ENCODE measurements around the gene UNK.
"Not testable (repeated sequence)": the region's sequence is repeated elsewhere in the genome, so short reads cannot be mapped to it uniquely, and the experiment has no call there.

UNK gene

DNA sequence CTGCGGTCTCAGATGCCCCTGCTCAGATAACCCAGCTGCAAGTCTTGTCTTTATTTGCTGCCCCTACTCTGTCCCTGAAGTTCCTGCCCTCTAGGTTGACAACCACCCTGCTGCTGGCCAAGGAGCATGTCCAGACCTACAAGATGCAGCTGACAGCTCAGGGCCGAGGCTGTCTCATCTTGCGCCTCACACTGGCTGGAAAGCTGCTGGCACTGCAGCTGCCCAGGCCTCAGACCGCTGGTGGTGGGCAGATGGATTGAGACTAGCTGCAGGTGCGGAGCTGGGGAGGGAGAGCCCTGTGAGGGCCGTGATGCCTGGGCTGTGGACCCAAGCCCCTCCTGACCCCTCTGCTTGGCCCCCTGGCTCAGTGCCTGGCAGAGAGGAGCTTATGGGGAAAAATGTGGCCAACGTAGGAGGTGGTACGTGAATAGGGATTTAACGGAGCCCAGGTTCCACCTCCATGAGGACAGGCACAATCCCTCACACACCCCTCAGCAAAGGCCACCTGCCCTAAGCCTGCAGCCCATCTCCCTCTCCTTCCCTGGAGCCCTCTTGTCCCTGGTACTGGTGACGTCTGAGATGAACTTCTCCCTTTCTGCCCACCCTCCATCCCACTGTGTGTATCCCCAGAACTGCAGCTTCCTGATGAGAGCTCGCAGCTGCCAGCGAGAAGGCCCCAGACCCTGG, 11.3 kb upstream of the UNK start:
- no peak for DNase-seq (ENCODE audit: low read depth in 2 of 2, low spot score in 1 of 2)

DNA sequence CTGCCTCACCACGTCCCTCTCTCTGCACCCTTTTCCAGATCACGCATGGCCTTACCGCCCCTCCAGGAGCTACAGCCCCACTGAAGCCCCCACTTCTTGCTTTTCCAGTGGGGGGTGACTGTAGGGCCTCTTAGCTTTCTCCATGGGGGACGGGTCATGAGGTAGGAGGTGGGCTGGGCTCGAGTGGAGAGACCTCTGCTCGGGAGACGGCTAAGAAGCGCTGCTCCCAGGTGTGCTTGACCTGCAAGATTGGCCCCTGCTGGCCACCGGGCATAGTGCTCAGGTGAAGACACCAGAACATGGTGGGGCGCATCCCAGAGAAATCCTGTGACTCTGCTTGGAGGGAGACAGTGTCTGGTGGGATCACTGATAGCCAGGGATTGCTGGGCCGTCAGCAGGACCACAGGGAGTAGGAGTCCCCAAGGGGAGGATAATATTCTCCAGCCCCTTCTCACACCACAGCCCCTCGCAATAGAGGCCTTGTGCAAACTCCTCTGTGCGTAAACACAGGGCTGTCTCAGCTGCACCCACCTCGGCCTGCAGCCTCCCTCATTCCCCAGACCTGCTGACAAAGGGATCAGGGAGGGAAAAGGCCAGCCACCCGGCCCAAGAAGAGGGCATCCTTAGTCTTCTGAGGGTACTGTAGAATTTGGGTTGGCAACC, 10.7 kb upstream of the UNK start:
- no peak for DNase-seq (ENCODE audit: low read depth in 2 of 2, low spot score in 1 of 2)

DNA sequence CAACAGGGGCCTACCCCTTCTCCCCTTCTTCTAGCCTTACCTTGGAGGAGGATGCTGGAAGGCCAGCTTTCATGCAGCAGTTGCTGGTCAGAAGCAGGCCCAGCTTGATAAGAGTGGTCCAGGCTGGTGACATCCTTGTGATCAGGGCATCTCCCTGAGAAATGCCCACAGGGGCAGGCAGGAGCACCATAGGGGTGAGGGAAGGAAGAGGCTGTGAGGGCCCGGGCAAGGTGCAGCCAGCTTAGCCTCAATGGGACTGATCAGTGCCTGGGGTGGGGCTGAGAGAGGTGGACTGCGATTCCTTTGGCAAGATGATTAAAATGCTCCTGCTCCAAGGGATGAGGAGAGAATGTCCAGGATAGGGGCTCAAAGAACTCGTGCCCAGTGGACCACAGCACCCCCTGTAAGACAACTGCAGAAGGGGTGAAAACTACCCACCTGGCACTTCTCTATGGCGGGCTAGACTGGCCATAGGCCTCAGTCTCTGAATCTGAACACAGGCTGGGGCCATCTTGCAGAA, 10.1 kb upstream of the UNK start:
- no peak for DNase-seq (ENCODE audit: low read depth in 2 of 2, low spot score in 1 of 2)

DNA sequence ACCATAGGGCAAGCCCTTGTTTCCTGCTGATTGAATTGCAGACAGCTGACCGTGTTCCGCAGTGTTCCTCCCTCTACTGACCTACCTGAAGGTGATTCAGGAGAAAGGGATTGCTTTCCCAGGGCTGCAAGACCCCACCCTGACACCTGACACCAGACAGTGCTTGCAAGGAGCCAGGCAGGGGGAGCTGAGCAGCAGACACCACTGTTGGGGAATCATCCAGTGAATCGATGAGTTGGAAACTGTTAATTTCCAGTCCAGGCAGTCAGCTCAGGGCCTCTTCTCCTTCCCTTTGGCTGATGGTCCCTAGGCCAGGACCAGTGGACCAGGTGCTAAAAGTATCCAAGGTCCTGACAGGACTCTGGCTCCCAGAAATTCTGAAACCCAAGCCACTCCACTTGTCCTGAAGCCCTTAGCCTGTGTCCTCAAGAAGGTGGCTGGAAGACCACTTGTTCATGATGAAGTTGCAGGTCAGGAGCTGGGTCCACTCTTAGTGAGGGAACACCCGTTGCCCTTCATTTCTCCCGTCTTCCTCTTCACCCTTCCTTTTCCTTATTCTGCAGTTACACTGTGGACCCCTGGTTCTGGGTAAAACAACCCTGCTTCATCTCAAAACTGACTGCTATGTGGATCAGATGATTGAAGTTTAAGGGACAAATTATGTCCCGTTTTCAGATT, 9.5 kb upstream of the UNK start:
- DNase-seq (ENCODE audit: low read depth in 2 of 2, low spot score in 1 of 2) = no peak

DNA sequence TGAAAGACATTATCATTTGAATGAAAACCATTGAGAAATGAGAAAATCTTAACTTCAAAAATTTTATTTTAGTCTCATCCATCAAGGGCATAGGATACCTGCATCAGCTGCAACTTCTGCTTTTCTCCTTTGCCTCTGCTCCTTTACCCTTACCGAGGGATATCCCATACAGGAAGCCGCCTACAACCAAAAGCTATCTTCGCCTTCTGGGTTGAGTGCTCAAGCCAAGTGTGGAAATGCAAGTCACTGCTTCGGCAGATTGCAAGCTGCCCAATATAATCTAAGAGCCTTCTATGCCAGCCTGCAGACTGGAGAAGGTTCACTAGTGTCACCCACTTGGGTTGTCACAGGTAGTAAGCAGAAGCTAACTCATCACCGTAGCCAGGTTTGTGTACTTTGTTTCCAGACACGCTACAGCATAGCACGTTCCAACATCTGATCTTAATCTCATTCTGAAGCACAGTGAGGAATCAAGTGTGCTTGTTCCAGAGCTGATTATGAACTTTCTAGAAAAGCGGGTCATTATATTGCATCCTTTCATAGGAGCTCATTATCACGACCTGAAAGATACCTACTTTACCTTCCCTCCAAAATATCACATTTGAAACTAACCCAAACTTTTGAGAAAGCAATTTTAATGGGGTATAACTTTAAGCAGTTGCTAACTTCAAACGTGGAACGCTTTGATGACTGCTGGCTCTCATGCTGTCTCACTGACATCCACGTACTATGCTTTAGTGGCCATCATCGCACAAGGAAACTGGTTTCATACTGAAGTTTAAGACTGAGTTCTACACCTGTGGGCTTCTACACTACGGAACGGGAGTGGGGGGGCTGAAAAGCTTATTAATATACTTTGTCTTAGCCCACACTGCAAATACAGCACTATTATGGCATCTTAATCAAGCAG, 8.0 kb upstream of the UNK start:
- no peak for DNase-seq (ENCODE audit: low read depth in 2 of 2, low spot score in 1 of 2)

DNA sequence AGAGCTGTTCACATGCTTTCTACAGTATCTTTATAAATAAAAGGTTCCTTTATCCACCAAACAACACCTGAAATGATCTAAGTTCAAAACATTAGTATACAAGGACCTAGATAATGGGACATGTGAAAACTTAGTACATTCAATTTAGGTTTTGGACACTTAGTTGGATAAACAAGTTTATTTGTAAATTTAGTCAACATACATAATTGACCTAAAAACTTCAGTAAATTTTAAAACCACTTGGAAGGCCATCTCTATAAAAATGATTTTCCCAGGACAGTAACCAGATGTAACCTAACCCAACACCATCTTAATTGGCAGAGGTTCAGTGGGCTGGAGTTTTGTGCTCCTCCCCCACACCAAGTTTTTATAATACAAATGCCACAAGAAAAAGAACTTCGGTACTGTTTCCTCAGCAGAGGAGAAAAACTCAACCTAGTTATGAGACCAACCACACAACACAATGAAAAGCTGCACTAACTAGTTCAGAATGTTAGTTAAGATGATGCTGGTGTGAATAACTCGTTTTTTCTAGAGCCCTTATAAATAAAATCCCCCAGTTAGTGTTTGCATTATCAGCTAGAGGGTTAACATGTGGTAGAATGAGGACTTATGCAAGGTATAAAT, 7.2 kb upstream of the UNK start:
- DNase-seq (ENCODE audit: low read depth in 2 of 2, low spot score in 1 of 2) = no peak

DNA sequence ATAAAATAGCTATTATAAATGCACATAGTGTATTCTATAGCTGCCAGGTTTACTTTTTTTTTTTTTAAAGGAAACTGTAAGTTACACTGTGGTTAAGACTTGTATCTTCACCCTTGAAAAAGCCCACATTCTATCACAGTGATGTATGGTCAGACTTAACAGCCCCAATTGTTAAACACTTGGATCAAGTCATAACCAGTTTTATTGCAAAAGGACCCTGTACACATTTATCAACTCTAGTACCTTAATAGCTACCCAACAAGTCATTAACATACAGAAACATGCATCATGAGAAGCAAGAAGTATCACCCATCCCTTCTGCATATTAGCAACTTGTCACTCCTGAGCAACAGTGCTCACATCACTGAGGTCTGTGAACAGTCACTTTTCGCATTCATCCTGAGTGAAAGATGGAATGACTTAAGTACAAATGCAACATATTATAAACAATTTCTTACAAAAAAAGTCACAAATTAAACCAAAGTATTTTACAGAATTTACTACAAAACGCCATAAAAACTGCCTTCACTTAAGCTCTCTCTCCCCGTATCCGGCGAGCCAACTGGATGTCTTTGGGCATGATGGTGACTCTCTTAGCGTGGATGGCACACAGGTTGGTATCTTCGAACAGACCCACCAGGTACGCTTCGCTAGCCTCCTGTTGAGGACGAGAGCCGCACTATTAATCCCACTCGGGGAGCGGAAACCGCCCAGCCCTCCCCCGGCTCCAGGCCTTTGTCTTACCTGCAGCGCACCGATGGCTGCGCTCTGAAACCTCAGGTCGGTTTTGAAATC, 6.3 kb upstream of the UNK start:
- not testable (repeated sequence) for DNase-seq (ENCODE audit: low read depth in 2 of 2, low spot score in 1 of 2)

DNA sequence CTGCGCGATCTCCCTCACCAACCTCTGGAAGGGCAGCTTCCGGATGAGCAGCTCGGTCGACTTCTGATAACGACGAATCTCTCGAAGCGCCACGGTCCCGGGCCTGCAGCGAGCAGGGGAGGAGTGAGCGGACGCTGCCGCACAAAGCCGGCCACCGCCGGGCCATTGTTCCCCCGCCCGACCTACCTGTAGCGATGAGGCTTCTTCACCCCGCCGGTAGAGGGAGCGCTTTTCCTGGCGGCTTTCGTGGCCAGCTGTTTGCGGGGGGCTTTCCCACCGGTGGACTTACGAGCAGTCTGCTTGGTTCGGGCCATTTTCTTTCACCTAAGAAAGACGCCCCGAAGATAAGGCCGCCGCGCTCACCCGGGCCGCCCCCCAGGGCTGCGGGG, 5.8 kb upstream of the UNK start:
- peak in 1 of 2 donors; percentile 45 for DNase-seq (ENCODE audit: low read depth in 2 of 2, low spot score in 1 of 2)

GRCh38 chr17:75779250-75779986, 5.2 kb upstream of the UNK start:
- peak; percentile 81 to 90 for DNase-seq (ENCODE audit: low read depth in 2 of 2, low spot score in 1 of 2)

DNA sequence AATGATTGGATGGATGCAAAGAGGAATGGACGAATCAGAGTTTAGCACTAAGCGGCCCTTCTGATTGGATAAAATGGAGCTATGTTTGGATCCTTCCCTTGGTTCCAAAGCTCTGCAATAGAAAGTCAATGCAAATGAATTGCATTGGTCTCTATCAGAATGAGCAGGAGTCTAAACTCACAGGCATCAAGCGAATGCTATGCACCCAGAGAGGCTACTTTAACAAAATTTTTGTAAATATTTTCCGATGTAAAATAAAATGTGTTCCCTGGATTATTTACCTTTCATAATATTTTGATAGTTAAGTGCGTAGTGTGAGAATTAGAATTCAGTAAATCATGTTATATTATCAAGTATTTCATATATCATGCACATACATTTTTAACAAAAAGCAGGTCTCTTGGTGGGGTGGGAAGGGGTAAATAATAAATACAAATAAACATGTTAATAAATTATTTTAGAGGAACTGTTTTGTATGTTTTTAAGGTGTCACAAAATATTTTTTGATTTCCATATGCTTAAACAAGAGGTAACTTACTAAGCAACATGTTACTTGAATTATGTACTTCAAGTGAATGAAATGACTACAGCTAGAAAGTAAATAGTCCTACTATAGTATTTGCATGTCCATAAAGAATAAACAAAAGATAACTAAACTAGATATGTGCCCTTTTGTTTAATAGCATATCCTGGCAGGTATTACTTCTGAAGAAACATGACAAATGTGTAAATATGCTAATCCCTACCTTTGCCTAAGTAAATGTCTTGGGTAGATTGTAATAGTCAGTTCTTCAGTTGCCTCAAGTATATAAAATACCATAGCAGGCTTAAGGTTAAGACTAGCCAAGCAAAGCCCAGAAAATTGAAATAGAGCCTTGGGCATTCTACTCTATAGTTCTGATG, 4.4 kb upstream of the UNK start:
- DNase-seq (ENCODE audit: low read depth in 2 of 2, low spot score in 1 of 2) = no peak

DNA sequence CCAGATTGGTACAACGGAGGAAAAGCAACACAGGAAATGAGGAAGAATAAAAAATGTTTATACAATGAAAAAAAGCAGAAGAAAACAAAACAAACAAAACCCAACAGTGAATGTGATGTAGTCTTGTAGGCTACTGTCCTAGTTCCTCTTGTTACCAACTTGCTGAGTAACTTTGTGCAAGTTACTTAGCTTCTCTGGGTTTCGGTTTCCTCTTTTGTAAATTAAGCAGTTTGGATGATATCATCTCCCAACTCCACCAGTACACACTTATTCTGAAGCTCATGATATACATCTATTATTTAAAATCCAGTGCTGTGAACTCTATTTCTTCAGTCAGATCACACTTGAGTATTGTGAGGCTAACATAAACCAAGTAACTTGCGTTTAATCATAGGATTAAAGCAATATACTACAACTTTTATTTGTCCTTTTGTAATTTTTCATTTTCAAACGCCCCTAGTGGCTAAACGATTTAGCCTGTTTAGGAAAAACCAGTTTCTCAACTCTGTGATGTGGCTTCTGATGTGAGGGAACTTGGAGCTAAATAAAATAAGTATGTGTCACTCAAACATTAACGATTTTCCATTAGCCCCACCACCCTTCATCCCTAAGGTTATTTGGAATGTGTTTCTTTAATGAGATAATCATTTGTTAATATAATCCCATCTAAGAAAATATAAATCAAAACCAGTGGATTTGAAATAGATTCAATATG, 1.4 kb upstream of the UNK start:
- no peak for DNase-seq (ENCODE audit: low read depth in 2 of 2, low spot score in 1 of 2)

DNA sequence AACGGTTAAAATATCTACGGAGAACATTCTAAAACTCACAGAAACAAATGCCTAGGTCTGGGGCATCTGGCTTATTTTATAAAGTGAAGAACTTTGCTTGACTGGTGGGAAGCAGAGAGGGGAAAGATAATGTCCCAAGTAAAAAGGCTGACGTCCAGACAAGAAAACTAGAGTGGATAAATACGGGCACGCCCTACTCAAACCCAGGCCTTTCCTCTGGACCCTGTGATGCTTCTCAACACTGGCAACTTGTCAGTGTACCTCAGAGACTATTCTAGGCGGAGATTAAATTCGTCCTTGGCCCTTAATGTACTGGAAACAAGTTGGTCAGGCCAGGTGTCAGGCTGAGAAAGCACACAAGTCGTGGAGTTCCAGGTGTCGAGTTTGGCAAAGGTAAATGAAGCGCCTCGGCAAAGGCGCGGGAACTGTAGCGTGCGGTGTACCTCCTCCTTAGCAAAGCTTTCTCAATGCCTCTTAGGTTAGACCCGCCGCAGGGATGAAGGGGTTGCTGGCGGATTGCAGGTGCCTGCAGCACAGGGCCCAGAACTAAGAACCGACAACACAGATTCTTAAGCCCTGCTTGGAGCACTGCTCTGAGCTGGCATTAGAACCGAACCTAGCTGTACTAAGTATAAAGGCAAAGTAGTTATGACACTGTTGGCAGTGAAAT, 668 bp upstream of the UNK start:
- DNase-seq (ENCODE audit: low read depth in 2 of 2, low spot score in 1 of 2) = no peak

- DNase-seq (ENCODE audit: low read depth in 2 of 2, low spot score in 1 of 2) = peak; percentile 66 to 77
Measured at GRCh38 chr17:75785016-75785890, 647 bp downstream of the UNK start.

DNA sequence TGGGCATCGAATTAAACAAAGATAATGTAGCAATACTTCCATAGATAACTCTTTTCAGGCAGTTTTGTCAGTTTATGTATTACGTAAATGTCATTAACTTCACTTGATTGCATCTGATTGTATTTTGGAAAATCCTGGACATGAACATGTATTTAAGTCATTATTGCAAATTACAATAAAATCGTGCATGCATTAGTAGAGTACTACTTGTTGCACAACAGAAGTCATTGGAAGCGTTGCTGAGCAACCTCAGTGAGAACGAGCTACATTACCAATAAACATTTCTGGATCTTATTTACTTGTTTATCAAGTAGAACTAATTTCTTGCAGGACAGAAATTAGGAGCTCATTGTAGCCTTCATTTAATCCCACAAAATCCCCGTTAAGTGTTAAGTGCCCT, 6.6 kb downstream of the UNK start:
- DNase-seq (ENCODE audit: low read depth in 2 of 2, low spot score in 1 of 2) = no peak

- no peak for DNase-seq (ENCODE audit: low read depth in 2 of 2, low spot score in 1 of 2)
Measured at GRCh38 chr17:75793460-75793859, 8.9 kb downstream of the UNK start.

All from stimulated activated CD8-positive, alpha-beta memory T cell treated with anti-CD3 and anti-CD28 coated beads, Interleukin-4, amount 100 ng/mL, for 4 hours (primary cell).